SU-DHL-6 (cell line): ENCODE measurements around the gene DPPA5.

Experiments used
- EZH2phosphoT487 ChIP-seq: fragments of 200-600 bp; sonication (generic), shearing (Covaris generic); conservative IDR thresholded peaks from 2 replicates; pipeline ENCODE4 v1.6.1; 2018; ENCODE audit warnings: mild to moderate bottlenecking, antibody characterized with exemption, low read length, moderate library complexity, mixed read lengths
- TF ChIP-seq, protein P1 (sequence below): fragments of 200-600 bp; sonication (generic); IDR thresholded peaks from one replicate; pipeline ENCODE4 v1.5.1; 2017; ENCODE audit warnings: antibody characterized with exemption, mild to moderate bottlenecking, low read length, moderate library complexity; ENCODE audit not compliant: insufficient read depth, poor library complexity, severe bottlenecking

DNA sequence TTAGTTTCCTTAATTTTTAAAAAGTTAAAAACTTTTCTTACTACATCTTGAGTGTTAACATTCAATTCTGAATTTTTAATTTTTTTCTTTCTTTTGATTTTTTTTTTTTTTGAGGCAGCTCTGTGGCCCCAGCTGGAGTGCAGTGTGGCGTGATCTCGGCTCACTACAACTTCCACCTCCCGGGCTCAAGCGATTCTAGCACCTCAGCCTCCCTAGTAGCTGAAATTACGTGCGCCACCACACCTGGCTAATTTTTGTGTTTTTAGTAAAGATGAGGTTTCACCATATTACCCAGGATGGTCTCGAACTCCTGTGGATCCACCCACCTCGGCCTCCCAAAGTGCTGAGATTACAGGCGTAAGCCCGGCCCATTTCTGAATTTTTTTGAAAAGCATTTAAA, 41.8 kb upstream of the DPPA5 start:
- TF ChIP-seq, protein P1, sequence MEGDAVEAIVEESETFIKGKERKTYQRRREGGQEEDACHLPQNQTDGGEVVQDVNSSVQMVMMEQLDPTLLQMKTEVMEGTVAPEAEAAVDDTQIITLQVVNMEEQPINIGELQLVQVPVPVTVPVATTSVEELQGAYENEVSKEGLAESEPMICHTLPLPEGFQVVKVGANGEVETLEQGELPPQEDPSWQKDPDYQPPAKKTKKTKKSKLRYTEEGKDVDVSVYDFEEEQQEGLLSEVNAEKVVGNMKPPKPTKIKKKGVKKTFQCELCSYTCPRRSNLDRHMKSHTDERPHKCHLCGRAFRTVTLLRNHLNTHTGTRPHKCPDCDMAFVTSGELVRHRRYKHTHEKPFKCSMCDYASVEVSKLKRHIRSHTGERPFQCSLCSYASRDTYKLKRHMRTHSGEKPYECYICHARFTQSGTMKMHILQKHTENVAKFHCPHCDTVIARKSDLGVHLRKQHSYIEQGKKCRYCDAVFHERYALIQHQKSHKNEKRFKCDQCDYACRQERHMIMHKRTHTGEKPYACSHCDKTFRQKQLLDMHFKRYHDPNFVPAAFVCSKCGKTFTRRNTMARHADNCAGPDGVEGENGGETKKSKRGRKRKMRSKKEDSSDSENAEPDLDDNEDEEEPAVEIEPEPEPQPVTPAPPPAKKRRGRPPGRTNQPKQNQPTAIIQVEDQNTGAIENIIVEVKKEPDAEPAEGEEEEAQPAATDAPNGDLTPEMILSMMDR, result no peak
- no peak for TF ChIP-seq EZH2phosphoT487
